ENCODE measurements around the gene SNN. TPM values are rescaled to one million over a fixed set of nuclear protein-coding genes. Genes with fewer than 3 reads are reported as not detected.

Gene SNN
- total and polyA plus RNA-seq, 2 of the 4 experiments (the other 2 are of a cell fraction): 10.0 to 13.0 TPM

GRCh38 chr16:11631214-11631613 lies 37.0 kb upstream of the SNN start:
- dilution Hi-C loops (cut with HindIII; ENCODE audit: low sequenced_read_pairs, unreplicated experiment): no loop called here
- Histone ChIP-seq H3K79me1 (ENCODE audit: low read depth in 1 of 2, low read length in 2 of 2) (no peaks in the 10 kb centered on the region; a peak in 1 of 4 replicates), H3K9ac (ENCODE audit: low read depth, low read length) (no peak overlapping the region), H3K14ac (replicated peaks; ENCODE audit: low read depth, low read length) (peak overlapping the region; percentile 44), H2BK15ac (ENCODE audit: low read depth, low read length) (peak overlapping the region; percentile 81; the same call in 1 of the 3 replicates), H3K4me2 (ENCODE audit: low read depth, low read length) (no peak overlapping the region), H3K56ac (ENCODE audit: extremely low read depth, insufficient read depth, low read length) (no peak overlapping the region), H2BK120ac (ENCODE audit: low read depth, low read length) (peak overlapping the region; percentile 100), H3K4ac (ENCODE audit: low read depth, low read length) (peak overlapping the region; percentile 68), H3K27ac (ENCODE audit: insufficient read depth, low read length) (peak overlapping the region; percentile 15; the same call in 1 of the 2 replicates), H3K4me3 (ENCODE audit: insufficient read depth, low read depth, low read length) (no peak overlapping the region), H3K23ac (ENCODE audit: low read depth, low read length) (no peak overlapping the region), H3K9me1 (ENCODE audit: insufficient read depth, low read length) (peaks cover 16% of the 10 kb centered on the region), H2BK5ac (ENCODE audit: low read depth, low read length, poor library complexity, severe bottlenecking) (no peak overlapping the region), H4K91ac (ENCODE audit: insufficient read depth, low read depth, low read length) (peak overlapping the region; percentile 78), H4K8ac (ENCODE audit: low read depth in 2 of 2, low read length in 2 of 2) (peak overlapping the region; percentile 65 to 88; a peak in 3 of 4 replicates), H2AK9ac (replicated peaks; ENCODE audit: low read depth, low read length, poor library complexity) (peak overlapping the region; percentile 71), H2BK20ac (ENCODE audit: low read depth, low read length) (peak overlapping the region; percentile 84), H2AK5ac (ENCODE audit: low read depth, low read length) (peak overlapping the region; percentile 90), H3K36me3 (ENCODE audit: control insufficient read depth, insufficient read depth, low read length) (no peaks in the 10 kb centered on the region), H3K27me3 (ENCODE audit: control insufficient read depth, insufficient read depth, low read length) (no peaks in the 10 kb centered on the region), H2AFZ (replicated peaks; ENCODE audit: low read length, poor library complexity) (peak overlapping the region; percentile 47), H3K9me3 (ENCODE audit: control insufficient read depth, insufficient read depth, low read length) (no peaks in the 10 kb centered on the region), H3K18ac (ENCODE audit: low read depth, low read length) (peak overlapping the region; percentile 50), H4K5ac (ENCODE audit: low read depth, low read length) (peak overlapping the region; percentile 45), H4K20me1 (ENCODE audit: insufficient read depth, low read length) (no peaks in the 10 kb centered on the region), H3K4me1 (ENCODE audit: control insufficient read depth, insufficient read depth, low read length) (peaks cover 32% of the 10 kb centered on the region)
- ChIA-PET CTCF (interaction anchor here (0.8 kb wide), 1 partner anchor 9 kb away, joined by 3 read pairs; no protein-coding TSS in a partner anchor), POLR2A (ENCODE audit: unreplicated experiment) (interaction anchor here (1.2 kb wide), 1 partner anchor 9 kb away, joined by 3 read pairs; no protein-coding TSS in a partner anchor)
- DNase-seq (no peak), ATAC-seq (ENCODE audit: low read depth) (no peak)
- BruUV-seq (replicated peaks): no TSS peak
- 100% methylated on average over 3 of the region's 7 CpGs; no CpG with 5 or more reads in 1 of the 2 experiments for WGBS, 2 experiments (ENCODE audit: extremely low coverage in 2 of 2, insufficient read length in 1 of 2)
- intact Hi-C loops (cut with micrococcal nuclease): no loop called here
- in situ Hi-C loops (cut with MboI; ENCODE audit: low sequenced_read_pairs): no loop called here
- no peak for TF ChIP-seq RAD21 (IDR thresholded peaks at IDR 0.05; ENCODE audit: low read length)
- no peak for TF ChIP-seq RCOR1 (IDR thresholded peaks at IDR 0.05; ENCODE audit: insufficient replicate concordance, low read length)
- no peak for TF ChIP-seq MXI1 (IDR thresholded peaks at IDR 0.05; ENCODE audit: borderline replicate concordance, low read depth, low read length)
- no peak for TF ChIP-seq NFE2L2 (IDR thresholded peaks at IDR 0.05; ENCODE audit: low read depth, low read length)
- TF ChIP-seq CTCF (conservative IDR thresholded peaks at IDR 0.05; ENCODE audit: low read depth, low read length): no peak
- TF ChIP-seq MAFK (IDR thresholded peaks at IDR 0.05; ENCODE audit: low read depth, low read length): no peak
- TF ChIP-seq, protein P1, sequence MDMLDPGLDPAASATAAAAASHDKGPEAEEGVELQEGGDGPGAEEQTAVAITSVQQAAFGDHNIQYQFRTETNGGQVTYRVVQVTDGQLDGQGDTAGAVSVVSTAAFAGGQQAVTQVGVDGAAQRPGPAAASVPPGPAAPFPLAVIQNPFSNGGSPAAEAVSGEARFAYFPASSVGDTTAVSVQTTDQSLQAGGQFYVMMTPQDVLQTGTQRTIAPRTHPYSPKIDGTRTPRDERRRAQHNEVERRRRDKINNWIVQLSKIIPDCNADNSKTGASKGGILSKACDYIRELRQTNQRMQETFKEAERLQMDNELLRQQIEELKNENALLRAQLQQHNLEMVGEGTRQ (IDR thresholded peaks at IDR 0.05; ENCODE audit: low read depth, low read length): no peak
- no peak for TF ChIP-seq BHLHE40 (IDR thresholded peaks at IDR 0.05; ENCODE audit: low read depth, low read length)
- no peak for TF ChIP-seq FOS (IDR thresholded peaks at IDR 0.05; ENCODE audit: low read depth, low read length)
- no peak for TF ChIP-seq RFX5 (IDR thresholded peaks at IDR 0.05; ENCODE audit: low read depth, low read length)
- TF ChIP-seq, protein P2, sequence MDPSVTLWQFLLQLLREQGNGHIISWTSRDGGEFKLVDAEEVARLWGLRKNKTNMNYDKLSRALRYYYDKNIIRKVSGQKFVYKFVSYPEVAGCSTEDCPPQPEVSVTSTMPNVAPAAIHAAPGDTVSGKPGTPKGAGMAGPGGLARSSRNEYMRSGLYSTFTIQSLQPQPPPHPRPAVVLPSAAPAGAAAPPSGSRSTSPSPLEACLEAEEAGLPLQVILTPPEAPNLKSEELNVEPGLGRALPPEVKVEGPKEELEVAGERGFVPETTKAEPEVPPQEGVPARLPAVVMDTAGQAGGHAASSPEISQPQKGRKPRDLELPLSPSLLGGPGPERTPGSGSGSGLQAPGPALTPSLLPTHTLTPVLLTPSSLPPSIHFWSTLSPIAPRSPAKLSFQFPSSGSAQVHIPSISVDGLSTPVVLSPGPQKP (IDR thresholded peaks at IDR 0.05; ENCODE audit: borderline replicate concordance, low read depth, low read length): no peak
- no peak for TF ChIP-seq MAZ (IDR thresholded peaks at IDR 0.05; ENCODE audit: borderline replicate concordance, low read depth, low read length)
- no peak for TF ChIP-seq CEBPB (IDR thresholded peaks at IDR 0.05; ENCODE audit: low read depth, low read length)
